ENCODE results near the gene SFXN5.

DNA sequence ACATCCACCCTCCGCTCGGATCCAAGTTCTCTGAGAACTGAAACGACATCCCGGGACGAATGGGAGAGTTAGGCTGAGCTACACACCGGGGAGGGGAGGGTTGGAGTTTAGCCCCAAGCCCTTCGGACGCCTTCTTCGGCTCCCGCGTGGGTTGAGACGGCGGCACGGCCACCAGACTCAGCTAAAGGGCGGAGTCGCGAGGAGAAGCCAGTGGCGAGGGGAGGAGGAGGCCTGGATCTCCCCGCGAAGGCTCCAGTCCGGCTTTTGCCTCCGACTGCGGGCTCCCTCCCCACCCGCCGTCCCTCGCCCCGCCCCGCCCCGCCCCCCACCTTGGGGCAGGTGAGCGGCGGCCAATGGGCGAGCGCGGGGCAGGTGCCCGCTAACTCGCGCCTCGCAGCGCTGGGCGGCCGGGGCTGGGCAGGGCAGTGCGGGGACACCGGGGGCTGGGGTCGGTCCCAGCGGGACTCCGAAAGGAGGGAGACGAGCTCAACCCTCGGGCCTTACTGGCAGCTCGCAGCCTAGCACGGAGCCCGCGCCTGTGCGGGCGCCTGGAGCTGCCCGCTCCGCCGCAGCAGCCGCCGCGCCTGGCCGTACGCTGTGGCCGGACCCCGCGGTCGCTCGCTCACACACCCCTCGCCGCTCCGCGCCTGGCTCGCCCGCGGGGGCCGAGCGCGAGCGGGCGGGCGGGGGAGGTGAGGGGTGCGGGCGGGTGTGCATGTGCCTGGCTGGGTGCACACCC, 154.2 kb downstream of the SFXN5 start, which contains the start of gene EMX1:
- TF ChIP-seq, protein P1, sequence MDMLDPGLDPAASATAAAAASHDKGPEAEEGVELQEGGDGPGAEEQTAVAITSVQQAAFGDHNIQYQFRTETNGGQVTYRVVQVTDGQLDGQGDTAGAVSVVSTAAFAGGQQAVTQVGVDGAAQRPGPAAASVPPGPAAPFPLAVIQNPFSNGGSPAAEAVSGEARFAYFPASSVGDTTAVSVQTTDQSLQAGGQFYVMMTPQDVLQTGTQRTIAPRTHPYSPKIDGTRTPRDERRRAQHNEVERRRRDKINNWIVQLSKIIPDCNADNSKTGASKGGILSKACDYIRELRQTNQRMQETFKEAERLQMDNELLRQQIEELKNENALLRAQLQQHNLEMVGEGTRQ (IDR thresholded peaks at IDR 0.05; ENCODE audit: low read length): no peak
- no peak for TF ChIP-seq HDAC2 (IDR thresholded peaks at IDR 0.05; ENCODE audit: borderline replicate concordance in 1 of 2, low read depth in 2 of 2, low read length in 2 of 2)
- no peak for TF ChIP-seq KDM1A (IDR thresholded peaks at IDR 0.05; ENCODE audit: borderline replicate concordance, low read length)
- TF ChIP-seq, protein P2, sequence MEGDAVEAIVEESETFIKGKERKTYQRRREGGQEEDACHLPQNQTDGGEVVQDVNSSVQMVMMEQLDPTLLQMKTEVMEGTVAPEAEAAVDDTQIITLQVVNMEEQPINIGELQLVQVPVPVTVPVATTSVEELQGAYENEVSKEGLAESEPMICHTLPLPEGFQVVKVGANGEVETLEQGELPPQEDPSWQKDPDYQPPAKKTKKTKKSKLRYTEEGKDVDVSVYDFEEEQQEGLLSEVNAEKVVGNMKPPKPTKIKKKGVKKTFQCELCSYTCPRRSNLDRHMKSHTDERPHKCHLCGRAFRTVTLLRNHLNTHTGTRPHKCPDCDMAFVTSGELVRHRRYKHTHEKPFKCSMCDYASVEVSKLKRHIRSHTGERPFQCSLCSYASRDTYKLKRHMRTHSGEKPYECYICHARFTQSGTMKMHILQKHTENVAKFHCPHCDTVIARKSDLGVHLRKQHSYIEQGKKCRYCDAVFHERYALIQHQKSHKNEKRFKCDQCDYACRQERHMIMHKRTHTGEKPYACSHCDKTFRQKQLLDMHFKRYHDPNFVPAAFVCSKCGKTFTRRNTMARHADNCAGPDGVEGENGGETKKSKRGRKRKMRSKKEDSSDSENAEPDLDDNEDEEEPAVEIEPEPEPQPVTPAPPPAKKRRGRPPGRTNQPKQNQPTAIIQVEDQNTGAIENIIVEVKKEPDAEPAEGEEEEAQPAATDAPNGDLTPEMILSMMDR (IDR thresholded peaks at IDR 0.05; ENCODE audit: control extremely low read depth in 1 of 3, insufficient read depth in 1 of 3, low read depth in 1 of 3, low read length in 3 of 3): no peak
